CD4-positive, CD25-positive, alpha-beta regulatory T cell (primary cell): ENCODE data around the gene LIPE. TPM values are rescaled to one million over a fixed set of nuclear protein-coding genes. Genes with fewer than 3 reads are reported as not detected.

ENCODE experiments used
- ATAC-seq, 2 donors: fragments of 150-1000 bp; cut with Tn5 transposase; one replicate each; pipeline ENCODE4 v1.10.0; 2021; ENCODE audit warnings: low read depth in 2 of 2, moderate number of reproducible peaks in 2 of 2, moderate library complexity in 1 of 2
- DNase-seq, 3 donors: peaks; one replicate each; pipeline versions ENCODE4 v3.0.0 to v3.0.0-alpha.2; 2012 to 2022; ENCODE audit warnings: mixed read lengths in 1 of 3
- H3K27ac ChIP-seq: one replicate; pipeline ENCODE4 v1.7.0; 2013; ENCODE audit warnings: mild to moderate bottlenecking, low read length; ENCODE audit not compliant: insufficient read depth, poor library complexity, severe bottlenecking
- H3K27me3 ChIP-seq: one replicate; pipeline ENCODE4 v1.7.0; 2013; ENCODE audit warnings: low read length; ENCODE audit not compliant: control insufficient read depth, insufficient read depth
- H3K36me3 ChIP-seq: one replicate; pipeline ENCODE4 v1.7.0; 2013; ENCODE audit warnings: mild to moderate bottlenecking, low read length, moderate library complexity; ENCODE audit not compliant: control insufficient read depth, insufficient read depth
- H3K4me1 ChIP-seq: 2 replicates; pipeline ENCODE4 v1.7.0; 2013; ENCODE audit warnings: mild to moderate bottlenecking, low read length; ENCODE audit not compliant: insufficient read depth, control insufficient read depth, poor library complexity, severe bottlenecking
- H3K4me3 ChIP-seq: one replicate; pipeline ENCODE4 v1.7.0; 2013; ENCODE audit warnings: low read depth, mild to moderate bottlenecking, low read length, moderate library complexity
- H3K9me3 ChIP-seq, 2 experiments: 1 replicate in 1 of 2; 2 replicates in 1 of 2; pipeline ENCODE4 v1.7.0; 2013; ENCODE audit warnings: low read length in 2 of 2, mild to moderate bottlenecking in 1 of 2, moderate library complexity in 1 of 2; ENCODE audit not compliant: control insufficient read depth in 2 of 2
- H3K27ac Mint-ChIP-seq, 3 donors: one replicate each; pipeline ENCODE4 v1.8.0; 2020 to 2022; ENCODE audit warnings: mild to moderate bottlenecking in 3 of 3, mixed read lengths in 3 of 3, moderate library complexity in 2 of 3
- H3K27me3 Mint-ChIP-seq: one replicate; pipeline ENCODE4 v1.8.0; 2022; ENCODE audit warnings: mild to moderate bottlenecking, mixed read lengths
- H3K36me3 Mint-ChIP-seq: one replicate; pipeline ENCODE4 v1.8.0; 2020; ENCODE audit warnings: mixed read lengths
- H3K4me1 Mint-ChIP-seq, 4 donors: one replicate each; pipeline ENCODE4 v1.8.0; 2020 to 2022; ENCODE audit warnings: mixed read lengths in 4 of 4, mild to moderate bottlenecking in 1 of 4
- H3K4me3 Mint-ChIP-seq, 4 donors: one replicate each; pipeline ENCODE4 v1.8.0; 2020 to 2022; ENCODE audit warnings: mild to moderate bottlenecking in 4 of 4, mixed read lengths in 4 of 4, moderate library complexity in 3 of 4
- H3K9me3 Mint-ChIP-seq, 7 donors: one replicate each; pipeline ENCODE4 v1.8.0; 2020 to 2022; ENCODE audit warnings: mixed read lengths in 7 of 7, mild to moderate bottlenecking in 3 of 7, moderate library complexity in 2 of 7
- polyA plus RNA-seq, 4 donors: library from polyadenylated mRNA; unstranded; fragments of 300-500 nt; fragmentation: Illumina TruSeq; gene quantifications; one replicate each; pipeline ENCODE4 v1.2.3, GENCODE V29; 2021
- total RNA-seq: library from RNA; stranded (reverse); gene quantifications from one replicate; pipeline ENCODE4 v1.2.3, GENCODE V29; 2022

LIPE gene
- total and polyA plus RNA-seq, 5 donors from 2014 or later: 3.0 to 13.2 (median 6.1) TPM

GRCh38 chr19:42441049-42441445 lies 13.9 kb upstream of the LIPE start:
- Histone ChIP-seq H3K36me3 (no peaks in the 10 kb centered on the region), H3K27ac (no peak overlapping the region), H3K4me1 (peaks cover 16% of the 10 kb centered on the region), H3K9me3 (no peaks in the 10 kb centered on the region), H3K4me3 (no peak overlapping the region), H3K27me3 (no peaks in the 10 kb centered on the region)
- Mint-ChIP-seq H3K36me3 (no peaks in the 10 kb centered on the region), H3K9me3 (no peaks in the 10 kb centered on the region), H3K4me3 (no peak overlapping the region), H3K27me3 (peaks cover 17% of the 10 kb centered on the region), H3K27ac (peak overlapping the region in 1 of 3 donors; percentile 67), H3K4me1 (peaks cover 15 to 24% (median 20%) of the 10 kb centered on the region in 4 donors)
- ATAC-seq: no peak
- no peak for DNase-seq

DNA sequence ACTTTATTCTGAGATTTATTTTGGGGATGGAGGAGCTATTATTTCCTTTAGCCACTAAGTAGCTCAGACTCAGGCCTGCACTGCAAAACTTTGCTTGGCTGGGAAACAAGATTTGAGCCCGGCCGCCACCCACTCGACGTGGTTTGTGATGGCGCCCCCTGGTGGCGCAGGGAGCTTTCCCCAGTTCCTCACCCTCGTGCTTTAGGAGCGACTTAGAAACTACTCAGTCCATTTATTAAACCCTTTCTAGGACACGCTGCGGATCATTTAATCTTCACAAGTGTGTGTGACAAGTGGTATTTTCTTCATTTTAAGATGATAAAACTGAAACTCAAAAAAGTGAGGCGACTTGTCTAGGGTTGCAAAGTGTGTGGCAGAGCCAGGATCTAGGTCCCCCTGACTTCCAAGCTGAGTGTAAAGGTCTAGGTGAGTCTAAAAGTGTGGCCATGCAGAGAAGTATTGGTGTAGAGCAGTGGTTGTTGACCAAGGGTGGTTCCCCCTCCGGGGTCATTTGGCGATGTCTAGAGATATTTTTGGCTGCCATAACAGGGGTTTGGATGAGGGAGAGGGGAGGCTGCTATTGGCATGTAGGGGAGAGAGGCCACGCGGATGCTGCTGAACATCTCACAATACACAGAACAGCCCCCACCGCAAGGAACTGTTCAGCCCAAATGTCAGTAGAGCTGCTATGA lies 13.3 kb upstream of the LIPE start:
- Histone ChIP-seq H3K27ac (no peak overlapping the region), H3K36me3 (no peaks in the 10 kb centered on the region), H3K4me1 (peaks cover 16% of the 10 kb centered on the region), H3K4me3 (no peak overlapping the region), H3K27me3 (no peaks in the 10 kb centered on the region), H3K9me3 (no peaks in the 10 kb centered on the region)
- ATAC-seq (peak; percentile 51 to 68), DNase-seq (peak; percentile 63 to 83 (median 72))
- Mint-ChIP-seq H3K9me3 (no peaks in the 10 kb centered on the region), H3K4me3 (peak overlapping the region in 2 of 4 donors; percentile 8 to 64), H3K27me3 (peaks cover 17% of the 10 kb centered on the region), H3K27ac (peak overlapping the region in 2 of 3 donors; percentile 4 to 67), H3K36me3 (no peaks in the 10 kb centered on the region), H3K4me1 (peaks cover 15 to 24% (median 20%) of the 10 kb centered on the region in 4 donors)

GRCh38 chr19:42436006-42436405 lies 8.8 kb upstream of the LIPE start:
- Histone ChIP-seq H3K4me3 (no peak overlapping the region), H3K4me1 (peaks cover 13% of the 10 kb centered on the region), H3K27me3 (no peaks in the 10 kb centered on the region), H3K36me3 (no peaks in the 10 kb centered on the region), H3K9me3 (no peaks in the 10 kb centered on the region), H3K27ac (no peak overlapping the region)
- no peak for DNase-seq
- Mint-ChIP-seq H3K9me3 (no peaks in the 10 kb centered on the region), H3K27ac (no peak overlapping the region), H3K4me1 (peaks cover 11 to 25% (median 18%) of the 10 kb centered on the region in 4 donors), H3K27me3 (peaks cover 11% of the 10 kb centered on the region), H3K4me3 (no peak overlapping the region), H3K36me3 (no peaks in the 10 kb centered on the region)
- no peak for ATAC-seq

GRCh38 chr19:42435316-42435715 lies 8.1 kb upstream of the LIPE start:
- Mint-ChIP-seq H3K27me3 (peaks cover 11% of the 10 kb centered on the region), H3K9me3 (no peaks in the 10 kb centered on the region), H3K4me3 (no peak overlapping the region), H3K36me3 (no peaks in the 10 kb centered on the region), H3K27ac (no peak overlapping the region), H3K4me1 (peaks cover 6 to 19% (median 13%) of the 10 kb centered on the region in 4 donors)
- peaks cover 6% of the 10 kb centered on the region for H3K4me1 ChIP-seq
- DNase-seq (no peak), ATAC-seq (no peak)
- H3K27me3 ChIP-seq: no peaks in the 10 kb centered on the region
- H3K9me3 ChIP-seq: no peaks in the 10 kb centered on the region
- H3K4me3 ChIP-seq: no peak overlapping the region
- H3K27ac ChIP-seq: no peak overlapping the region
- no peaks in the 10 kb centered on the region for H3K36me3 ChIP-seq

DNA sequence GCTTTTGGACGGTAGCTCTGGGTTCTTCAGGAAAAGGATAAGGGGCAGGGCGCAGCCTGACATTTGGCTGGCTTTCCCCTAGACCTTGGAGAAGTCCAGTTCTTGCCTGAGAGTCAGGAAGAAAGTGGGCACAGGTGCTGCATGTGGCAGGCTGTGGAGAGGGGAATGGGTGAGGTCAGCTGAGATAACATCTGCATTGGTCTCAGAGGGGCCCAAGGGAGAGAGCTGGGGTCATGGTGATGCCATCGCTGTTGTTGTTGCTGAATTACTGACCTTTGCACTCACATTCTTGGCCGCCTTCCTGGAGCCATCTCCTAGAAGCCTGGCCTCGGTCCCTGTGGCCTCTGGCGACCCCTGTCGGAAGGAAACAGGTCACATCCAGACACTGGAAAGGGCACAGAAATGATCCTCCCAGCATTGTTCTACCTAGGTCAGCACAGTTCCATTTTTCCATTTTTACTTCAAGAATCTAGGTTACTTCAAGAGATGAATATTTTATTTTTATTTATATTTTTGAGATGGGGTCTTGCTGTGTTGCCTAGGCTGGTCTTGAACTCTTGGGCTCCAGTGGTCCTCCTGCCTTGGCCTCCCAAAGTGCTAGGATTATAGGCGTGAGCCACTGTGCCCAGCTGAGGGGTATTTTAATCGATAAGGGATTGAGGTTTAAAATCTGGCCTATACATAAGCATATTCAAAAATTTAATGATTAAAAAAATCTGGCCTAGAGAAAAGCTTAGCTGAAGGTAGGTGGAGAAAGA lies 6.5 kb upstream of the LIPE start:
- Histone ChIP-seq H3K4me1 (peaks cover 3% of the 10 kb centered on the region), H3K4me3 (no peak overlapping the region), H3K36me3 (no peaks in the 10 kb centered on the region), H3K27ac (no peak overlapping the region), H3K9me3 (no peaks in the 10 kb centered on the region), H3K27me3 (no peaks in the 10 kb centered on the region)
- Mint-ChIP-seq H3K36me3 (no peaks in the 10 kb centered on the region), H3K27ac (no peak overlapping the region), H3K9me3 (no peaks in the 10 kb centered on the region), H3K27me3 (peaks cover 10% of the 10 kb centered on the region), H3K4me3 (no peak overlapping the region), H3K4me1 (peaks cover 5 to 11% (median 8%) of the 10 kb centered on the region in 4 donors)
- ATAC-seq: peak; percentile 40 to 59
- peak; percentile 44 to 67 (median 60) for DNase-seq

DNA sequence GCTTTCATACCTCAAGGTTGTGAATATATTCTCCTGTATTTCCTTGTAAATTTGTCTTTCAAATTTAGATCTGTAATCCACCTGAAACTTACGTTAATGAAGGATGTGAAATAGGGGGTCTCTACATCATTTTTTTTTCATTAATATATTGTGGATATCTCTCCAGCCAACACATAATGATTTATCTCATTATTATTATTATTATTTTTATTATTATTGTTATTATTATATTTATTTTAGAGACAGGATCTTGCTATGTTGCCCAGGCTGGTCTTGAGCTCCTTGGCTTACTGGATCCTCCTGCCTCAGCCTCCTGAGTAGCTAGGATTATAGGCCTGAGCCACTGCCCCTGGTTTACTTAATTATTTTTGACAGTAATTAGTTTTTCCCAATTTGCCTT lies 4.3 kb upstream of the LIPE start:
- Mint-ChIP-seq H3K27ac (no peak overlapping the region), H3K27me3 (peaks cover 11% of the 10 kb centered on the region), H3K9me3 (no peaks in the 10 kb centered on the region), H3K4me1 (peaks cover 0 to 12% (median 4%) of the 10 kb centered on the region in 4 donors), H3K4me3 (no peak overlapping the region), H3K36me3 (no peaks in the 10 kb centered on the region)
- ATAC-seq (no peak), DNase-seq (no peak)
- no peak overlapping the region for H3K4me3 ChIP-seq
- H3K4me1 ChIP-seq: no peaks in the 10 kb centered on the region
- no peaks in the 10 kb centered on the region for H3K36me3 ChIP-seq
- no peak overlapping the region for H3K27ac ChIP-seq
- no peaks in the 10 kb centered on the region for H3K9me3 ChIP-seq
- H3K27me3 ChIP-seq: no peaks in the 10 kb centered on the region

DNA sequence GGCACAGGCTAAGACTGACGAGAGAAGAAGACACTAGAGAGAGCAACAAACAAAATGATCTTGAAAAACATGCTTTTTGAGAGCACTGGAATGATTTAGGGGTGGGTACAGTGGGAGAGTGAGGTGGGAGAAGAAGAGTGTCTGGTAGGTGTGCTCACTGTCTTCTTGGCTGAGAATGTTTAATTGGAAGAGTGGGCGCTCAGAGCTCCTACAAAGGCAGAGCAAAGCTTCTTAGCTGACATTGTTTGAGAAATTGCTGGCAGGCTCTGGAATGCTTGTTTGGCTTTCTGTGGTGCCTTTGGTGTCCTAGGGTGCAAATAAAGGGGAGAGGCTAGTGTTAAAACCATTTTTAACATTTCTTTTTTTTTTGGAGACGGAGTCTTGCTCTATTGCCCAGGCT lies 1.5 kb upstream of the LIPE start:
- Histone ChIP-seq H3K9me3 (no peaks in the 10 kb centered on the region), H3K27ac (no peak overlapping the region), H3K36me3 (no peaks in the 10 kb centered on the region), H3K4me1 (peaks cover 6% of the 10 kb centered on the region), H3K4me3 (no peak overlapping the region), H3K27me3 (no peaks in the 10 kb centered on the region)
- H3K4me1 Mint-ChIP-seq: peaks cover 0 to 18% (median 6%) of the 10 kb centered on the region in 4 donors
- DNase-seq (no peak), ATAC-seq (no peak)
- no peaks in the 10 kb centered on the region for H3K36me3 Mint-ChIP-seq
- no peak overlapping the region for H3K4me3 Mint-ChIP-seq
- H3K27ac Mint-ChIP-seq: peak overlapping the region in 1 of 3 donors; percentile 6
- H3K9me3 Mint-ChIP-seq: no peaks in the 10 kb centered on the region
- H3K27me3 Mint-ChIP-seq: peaks cover 7% of the 10 kb centered on the region
